Regular cardiac myocyte (primary cell): ENCODE data around the gene UBE3D. TPM values are rescaled to one million over a fixed set of nuclear protein-coding genes. Genes with fewer than 3 reads are reported as not detected.

Source experiments
- total RNA-seq: library from RNA; depleted of rRNA; stranded (reverse); fragments of >200 nt; gene quantifications from 2 replicates; pipeline ENCODE4 v1.2.3, GENCODE V29; 2014

UBE3D gene, protein sequence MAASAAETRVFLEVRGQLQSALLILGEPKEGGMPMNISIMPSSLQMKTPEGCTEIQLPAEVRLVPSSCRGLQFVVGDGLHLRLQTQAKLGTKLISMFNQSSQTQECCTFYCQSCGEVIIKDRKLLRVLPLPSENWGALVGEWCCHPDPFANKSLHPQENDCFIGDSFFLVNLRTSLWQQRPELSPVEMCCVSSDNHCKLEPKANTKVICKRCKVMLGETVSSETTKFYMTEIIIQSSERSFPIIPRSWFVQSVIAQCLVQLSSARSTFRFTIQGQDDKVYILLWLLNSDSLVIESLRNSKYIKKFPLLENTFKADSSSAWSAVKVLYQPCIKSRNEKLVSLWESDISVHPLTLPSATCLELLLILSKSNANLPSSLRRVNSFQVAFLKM
- total RNA-seq: 5.6 and 12.4 TPM in 2 replicates

DNA sequence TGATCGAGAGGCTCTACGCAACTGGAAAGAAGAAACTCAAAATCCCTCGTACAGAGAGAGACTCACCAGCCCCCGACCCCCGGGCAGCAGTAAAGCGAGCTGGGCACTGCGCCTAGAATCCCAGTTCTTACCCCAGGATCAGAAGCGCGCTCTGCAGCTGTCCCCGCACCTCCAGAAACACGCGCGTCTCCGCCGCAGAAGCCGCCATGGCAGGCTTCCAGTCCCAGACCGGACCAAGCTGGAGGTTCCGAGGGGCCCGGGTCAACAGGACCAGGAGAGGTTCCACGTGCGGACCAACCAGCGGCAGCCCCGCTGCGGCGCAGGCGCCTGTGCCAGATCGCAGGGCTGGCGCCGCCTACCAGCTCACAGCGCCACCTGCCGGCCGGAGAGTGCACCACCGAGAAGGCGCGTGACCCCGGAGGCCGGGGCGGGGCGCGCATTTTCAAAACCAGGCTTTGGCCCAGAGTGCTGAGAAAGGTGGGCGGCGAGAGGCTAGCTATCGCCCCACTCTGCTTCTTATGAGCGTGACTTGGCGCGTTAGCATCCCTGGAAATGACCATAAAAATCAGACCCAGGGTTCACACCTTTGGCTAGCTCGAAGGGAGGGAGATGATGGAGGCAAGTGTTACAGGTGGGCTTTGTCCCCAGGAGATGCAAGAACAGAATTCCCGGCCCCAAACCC is at the start of gene UBE3D:
UBE3D (minus strand) TSS at position 331 of the 682 bp plus-strand sequence; CDS start at position 208, 123 bp downstream.

DNA sequence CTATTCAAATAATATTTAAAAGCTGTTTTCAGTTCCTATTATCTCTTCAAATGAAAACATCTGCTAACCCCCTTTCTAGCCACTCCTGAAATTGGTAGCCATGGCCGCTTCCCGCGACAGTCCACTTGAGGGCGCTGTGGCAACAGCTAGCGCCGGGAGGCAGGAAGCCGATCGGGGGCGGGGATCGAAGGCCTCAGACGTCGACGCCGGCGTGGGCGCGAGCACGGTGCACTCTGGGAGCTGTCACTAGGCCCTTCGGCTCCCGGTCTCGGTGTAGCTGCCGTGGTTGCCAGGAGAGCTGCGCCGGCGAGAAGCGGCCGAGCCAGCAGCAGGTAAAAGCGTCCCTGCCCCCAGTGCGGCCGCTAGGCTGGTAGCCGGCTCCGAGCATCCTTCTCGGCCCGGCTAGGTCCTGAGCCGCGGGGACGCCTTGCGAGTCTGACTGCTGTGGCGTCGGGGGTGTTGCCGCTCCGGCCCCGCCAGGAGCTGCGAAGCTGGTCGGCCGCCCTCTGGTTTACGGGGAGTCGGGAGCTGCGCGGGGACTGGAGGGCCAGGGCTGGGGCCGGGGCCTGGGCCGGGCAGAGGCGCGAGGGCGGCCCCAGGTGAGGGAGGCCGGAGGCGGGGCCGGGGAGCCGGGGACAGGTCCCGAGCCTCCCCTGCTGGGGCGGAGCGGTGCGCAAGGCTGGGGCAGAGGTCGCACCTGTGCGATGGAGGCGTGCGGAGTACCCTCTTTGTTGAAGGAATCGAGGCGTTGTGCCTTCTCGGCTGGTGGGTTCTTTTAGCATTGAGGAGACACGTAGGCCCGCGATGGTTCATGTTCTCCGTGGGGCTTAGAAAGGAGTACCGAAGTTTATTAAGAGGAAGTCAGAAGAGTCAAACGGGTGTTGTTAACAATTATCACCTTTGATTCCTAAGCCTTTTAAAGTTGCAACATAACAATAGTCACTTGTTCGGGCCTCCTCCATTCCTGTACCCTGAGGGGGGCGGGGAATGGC is 2.1 kb upstream of the UBE3D start, which contains the start of gene DOP1A:
DOP1A (plus strand) TSS at position 224 of the 992 bp plus-strand sequence. CDS start 29,307 bp downstream, outside the sequence.

Other genes starting within 250 kb of the UBE3D start
- gene DOP1A, start 1.8 kb upstream of the UBE3D start, total RNA-seq: 28.0 and 35.8 TPM in 2 replicates
- 158 and 165 TPM in 2 replicates for gene PGM3, start 127.4 kb upstream of the UBE3D start, total RNA-seq
- 3.6 and 4.5 TPM in 2 replicates for gene RWDD2A, start 127.5 kb upstream of the UBE3D start, total RNA-seq